Suppressor macrophage treated with lipopolysaccharide for 1 hour (primary cell): ENCODE measurements around the gene SFXN3.

Experiments
- DNase-seq, 3 donors: peaks; one replicate each; pipeline ENCODE4 v3.0.0-alpha.2; 2020 to 2022

SFXN3 gene, protein sequence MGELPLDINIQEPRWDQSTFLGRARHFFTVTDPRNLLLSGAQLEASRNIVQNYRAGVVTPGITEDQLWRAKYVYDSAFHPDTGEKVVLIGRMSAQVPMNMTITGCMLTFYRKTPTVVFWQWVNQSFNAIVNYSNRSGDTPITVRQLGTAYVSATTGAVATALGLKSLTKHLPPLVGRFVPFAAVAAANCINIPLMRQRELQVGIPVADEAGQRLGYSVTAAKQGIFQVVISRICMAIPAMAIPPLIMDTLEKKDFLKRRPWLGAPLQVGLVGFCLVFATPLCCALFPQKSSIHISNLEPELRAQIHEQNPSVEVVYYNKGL

DNA sequence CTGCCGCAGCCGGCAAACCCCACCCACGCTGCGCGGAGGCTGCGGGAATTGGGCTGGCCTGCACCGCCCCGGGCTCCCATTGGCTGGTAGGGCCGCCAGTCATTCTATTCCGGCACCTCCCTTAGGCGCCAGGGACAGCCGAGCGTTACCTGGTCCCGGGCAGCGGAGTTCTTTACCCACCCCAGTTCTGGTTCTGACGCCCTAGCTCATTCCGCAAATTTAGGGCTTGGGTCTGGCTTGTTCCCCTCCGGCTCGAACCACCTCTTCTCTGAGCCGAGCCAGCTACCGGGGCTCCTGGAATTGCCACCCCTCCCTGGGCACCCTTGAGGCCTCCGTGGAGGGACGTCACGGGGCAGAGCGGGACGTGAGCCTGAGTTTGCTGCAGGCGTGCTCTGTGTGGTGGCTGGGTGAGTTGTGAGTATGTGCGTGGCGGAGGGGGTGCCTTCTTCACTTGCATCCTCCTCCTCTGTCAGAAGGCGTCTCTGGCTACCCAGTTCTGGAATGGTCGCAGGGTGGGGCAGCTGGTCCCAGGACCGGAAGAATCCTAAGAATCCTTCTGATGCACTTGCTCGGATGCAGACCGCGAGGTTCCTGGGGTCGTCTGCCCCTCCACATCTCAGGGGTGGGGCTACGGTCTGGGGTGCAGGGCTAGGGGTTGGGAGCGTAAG lies at the start of gene SFXN3, which contains the start of gene PDZD7:
Gene SFXN3, plus strand, starts transcription at position 107 of the 668 bp plus-strand sequence. CDS start 3,461 bp downstream, outside the sequence.
Gene PDZD7, minus strand, starts transcription at position 2 of the 668 bp plus-strand sequence. CDS start 910 bp downstream, outside the sequence.
- peak; percentile 95 to 99 (median 96) for DNase-seq

DNA sequence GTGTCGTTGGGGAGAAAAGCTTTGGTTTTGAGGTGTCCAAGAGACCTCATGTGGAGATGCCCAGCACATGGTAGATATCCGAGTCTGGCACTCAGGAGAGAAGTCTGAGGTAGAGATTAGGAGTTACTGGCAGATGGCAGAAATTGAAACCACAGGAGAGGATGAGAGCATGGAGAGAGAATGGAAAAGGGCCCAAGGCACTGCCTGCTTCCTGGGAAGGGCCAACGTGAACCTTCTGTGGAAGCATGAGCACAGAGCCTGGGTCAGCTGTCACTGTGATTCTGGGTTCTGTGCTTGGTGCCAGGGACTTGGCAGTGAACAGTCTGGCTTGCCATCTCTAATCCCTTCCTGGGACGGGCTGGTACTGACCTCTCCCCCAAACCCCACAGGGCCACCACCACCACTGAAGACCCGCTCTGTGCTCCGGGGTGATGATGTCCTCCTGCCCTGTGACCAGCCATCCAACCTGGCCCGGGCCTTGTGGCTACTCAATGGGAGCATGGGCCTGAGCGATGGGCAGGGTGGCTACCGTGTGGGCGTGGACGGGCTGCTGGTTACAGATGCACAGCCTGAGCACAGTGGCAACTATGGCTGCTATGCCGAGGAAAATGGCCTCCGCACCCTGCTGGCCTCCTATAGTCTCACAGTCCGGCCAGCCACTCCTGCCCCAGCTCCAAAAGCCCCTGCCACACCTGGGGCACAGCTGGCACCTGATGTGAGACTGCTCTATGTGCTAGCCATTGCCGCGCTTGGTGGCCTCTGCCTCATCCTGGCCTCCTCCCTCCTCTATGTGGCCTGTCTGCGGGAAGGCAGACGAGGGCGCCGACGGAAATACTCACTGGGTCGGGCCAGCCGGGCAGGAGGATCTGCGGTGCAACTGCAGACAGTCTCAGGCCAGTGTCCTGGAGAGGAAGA lies 47.9 kb upstream of the SFXN3 start:
- DNase-seq, result no peak

DNA sequence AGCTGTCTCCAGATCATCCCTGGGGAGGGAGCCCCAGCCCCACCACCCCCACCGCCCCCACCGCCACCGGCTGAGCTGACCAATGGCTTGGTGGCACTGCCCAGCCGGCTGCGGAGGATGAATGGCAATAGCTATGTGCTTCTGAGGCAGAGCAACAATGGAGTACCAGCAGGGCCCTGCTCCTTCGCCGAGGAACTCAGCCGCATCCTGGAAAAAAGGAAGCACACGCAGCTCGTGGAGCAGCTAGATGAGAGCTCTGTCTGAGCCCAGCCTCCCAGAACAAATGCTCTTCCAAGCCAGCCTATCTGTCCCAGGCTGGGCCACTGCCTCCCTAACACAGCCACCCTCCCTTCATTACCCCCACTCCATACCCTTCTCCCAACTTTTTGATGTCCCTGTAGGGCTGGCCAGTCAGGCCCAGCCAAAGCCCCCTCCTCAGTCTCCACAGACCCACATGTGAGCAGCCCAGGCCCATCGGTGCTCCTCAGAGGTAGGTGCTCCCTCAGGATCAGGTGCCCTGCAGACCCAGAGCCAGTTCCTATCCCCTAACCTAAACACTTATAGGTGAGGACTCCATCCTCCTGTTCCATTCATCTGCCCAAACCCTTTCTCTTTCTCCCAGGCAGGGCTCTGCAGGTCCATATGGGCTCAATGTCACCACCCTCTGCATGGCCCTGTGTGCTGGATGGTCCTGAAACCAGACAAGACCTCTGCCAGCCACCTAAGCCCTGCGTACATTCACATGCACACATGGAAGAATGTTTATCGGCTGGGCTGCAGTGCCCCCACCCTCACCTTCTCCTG lies 47.0 kb upstream of the SFXN3 start:
- no peak for DNase-seq

DNA sequence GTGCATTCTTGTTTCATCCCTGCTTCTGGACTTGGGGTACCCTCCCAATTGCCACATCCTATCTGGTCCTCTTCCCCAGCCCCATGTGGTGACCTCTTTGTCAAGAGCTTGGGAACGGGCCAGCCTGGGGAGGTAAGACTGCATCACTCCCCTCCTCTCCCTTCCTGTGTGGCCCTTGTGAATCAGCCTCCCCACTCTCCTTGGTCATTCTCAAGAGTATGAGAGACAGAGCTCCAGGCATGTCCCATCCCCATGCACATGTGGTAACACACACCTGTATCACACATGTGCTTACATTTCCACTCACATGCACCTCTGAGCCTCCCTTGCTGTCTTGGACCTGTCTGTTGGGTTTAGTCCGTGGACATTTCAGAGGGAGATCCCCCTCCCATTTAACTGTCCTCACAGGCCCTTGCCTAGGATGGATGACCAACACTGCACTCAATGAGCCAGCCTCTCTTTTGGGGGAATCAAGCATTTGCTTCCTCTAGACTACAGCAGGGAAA lies 46.3 kb upstream of the SFXN3 start:
- no peak for DNase-seq

DNA sequence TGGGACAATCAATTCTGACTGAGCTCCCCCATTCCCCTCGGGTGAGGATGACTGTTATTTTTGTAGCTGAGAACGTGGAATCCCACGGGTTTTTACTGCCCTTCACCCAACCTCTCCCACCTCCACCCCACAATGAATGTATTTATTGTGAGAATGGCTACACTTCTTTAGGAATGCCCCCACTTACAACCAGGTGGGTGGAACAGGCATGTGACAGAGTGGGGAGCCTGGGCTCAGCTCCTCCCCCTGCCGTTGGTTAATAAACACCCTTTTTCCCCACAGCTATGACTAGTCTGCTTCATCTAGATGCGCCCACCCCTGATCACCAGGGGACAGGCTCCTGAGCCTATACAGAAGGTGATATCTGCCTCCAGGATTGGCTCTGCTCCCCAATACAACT lies 45.7 kb upstream of the SFXN3 start:
- peak in 2 of 3 donors; percentile 20 to 22 for DNase-seq

DNA sequence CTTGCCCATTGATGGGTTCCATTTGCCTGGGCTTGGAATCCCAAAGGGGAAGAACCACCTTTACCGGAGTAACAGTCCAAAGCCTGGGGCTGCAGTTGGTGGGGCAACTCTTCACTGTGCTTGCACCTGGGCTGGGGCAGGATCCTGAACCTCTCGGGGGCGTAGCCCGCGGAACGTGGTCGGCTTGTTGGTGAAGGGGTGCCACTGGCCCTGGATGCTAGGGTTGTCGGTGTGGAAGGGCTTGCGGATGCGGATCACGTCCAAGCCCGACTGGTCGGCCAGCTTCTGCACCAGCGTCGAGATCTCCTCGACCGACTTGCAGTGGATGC lies 44.4 kb upstream of the SFXN3 start:
- no peak for DNase-seq

DNA sequence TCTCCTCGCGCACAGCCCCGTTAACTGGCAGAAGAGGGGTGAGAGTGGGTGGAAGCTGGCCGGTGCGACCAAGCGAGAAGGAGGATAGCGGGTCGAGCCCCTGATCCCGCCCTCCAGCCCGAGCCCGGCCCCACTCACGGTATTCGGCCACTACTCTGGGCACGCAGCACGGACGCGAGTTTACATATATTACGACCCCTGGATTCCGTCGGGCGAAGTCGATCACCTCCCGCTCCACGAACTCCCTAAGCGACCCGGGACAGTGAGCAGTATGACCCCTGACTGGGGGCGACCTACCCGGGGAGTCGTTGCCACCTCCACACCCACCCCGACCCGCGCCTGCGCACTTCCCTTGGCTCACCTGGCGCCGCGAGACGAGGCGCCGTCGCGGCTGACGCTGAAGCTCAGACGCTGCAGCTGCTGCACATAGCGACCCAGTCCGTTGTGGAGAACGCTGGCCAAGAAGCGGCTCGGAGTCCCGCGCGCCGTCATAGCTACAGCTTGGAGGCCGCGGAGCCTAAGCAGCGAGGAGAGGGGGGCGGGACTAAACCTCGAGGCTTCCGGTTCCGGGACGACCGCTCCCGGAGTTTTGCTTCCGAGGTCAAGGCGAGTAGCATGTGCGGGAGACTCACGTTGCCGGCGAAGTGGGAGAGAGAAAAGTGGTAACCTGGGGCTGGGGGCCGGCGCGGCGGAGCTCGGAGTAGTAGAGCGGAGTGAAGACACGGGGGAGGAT lies 43.9 kb upstream of the SFXN3 start, which contains the start of the genes MRPL43 and TWNK:
Gene MRPL43, minus strand, starts transcription at position 546 of the 733 bp plus-strand sequence. Its CDS starts 54 bp downstream, at position 492.
Gene TWNK, plus strand, starts transcription at position 592 of the 733 bp plus-strand sequence. CDS start 668 bp downstream, outside the sequence.
- peak; percentile 84 to 92 (median 89) for DNase-seq

DNA sequence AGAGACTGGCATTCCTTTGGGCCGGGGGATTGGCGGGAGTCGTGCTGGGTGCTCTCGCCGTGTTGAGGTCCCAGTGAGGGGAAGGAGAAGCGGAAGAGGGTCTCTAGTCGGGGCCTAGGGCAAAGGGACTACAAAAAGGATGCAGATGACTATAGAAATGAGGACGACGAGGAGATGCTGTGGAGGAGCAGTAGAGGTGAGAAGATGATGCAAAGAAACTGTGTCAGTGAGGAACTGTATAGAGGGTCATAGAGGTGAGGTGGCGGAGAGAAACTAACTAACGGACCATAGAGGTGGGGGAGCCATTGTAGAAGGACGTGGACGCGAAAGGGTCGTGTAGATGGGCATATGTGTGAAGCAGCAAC lies 43.4 kb upstream of the SFXN3 start:
- no peak for DNase-seq

DNA sequence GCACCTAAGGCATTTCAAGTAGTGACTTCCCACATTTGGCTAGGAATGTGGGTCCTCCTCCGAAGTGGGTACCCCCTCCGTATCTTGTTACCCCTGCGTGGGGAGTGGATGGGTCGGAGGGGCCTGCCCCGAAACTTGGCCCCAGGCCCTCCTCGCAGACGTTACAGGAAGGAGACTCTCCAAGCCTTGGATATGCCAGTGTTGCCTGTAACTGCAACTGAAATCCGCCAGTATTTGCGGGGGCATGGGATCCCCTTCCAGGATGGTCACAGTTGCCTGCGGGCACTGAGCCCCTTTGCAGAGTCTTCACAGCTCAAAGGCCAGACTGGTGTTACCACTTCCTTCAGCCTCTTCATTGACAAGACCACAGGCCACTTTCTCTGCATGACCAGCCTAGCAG lies 42.9 kb upstream of the SFXN3 start:
- DNase-seq, result no peak

DNA sequence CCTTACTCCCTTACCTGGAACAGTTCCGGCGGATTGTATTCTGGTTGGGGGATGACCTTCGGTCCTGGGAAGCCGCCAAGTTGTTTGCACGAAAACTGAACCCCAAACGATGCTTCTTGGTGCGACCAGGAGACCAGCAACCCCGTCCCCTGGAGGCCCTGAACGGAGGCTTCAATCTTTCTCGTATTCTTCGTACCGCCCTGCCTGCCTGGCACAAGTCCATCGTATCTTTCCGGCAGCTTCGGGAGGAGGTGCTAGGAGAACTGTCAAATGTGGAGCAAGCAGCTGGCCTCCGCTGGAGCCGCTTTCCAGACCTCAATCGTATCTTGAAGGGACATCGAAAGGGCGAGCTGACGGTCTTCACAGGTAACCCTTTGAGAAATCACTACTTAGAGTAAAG lies 41.9 kb upstream of the SFXN3 start:
- DNase-seq, result no peak

DNA sequence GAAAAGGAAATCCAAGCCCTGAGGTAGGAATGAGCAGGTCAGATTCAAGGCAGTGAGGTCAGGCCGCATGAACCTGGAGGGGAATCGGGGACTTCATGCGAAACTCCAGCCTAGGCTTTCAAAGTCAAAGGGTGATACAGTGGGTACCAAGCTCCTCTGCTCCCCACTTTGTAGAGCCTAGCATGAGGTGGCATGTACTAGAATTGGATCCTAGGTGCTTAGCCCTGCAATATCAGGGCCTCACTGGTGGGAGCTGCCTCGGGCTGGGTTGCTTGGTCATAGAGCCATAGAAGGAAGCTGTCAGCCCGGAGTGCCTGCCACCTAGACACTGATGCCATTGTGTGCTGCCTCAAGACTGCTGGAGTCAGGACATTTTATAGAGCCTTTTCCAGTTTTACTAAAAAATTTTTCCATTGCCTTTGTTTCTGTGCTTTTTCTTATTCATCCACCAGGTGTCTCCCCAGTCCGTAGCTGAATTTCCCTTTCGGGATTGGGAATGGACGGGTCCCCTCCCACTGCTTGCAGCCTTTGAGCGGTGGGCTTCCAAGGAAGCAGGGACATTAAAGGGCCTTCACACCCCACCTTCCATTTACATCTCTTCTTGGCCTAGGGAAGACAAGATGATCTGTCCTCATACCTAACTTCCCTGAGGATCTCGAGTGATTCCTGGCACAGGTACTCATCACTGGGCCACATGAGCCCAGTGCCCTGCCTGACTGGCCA lies 36.9 kb upstream of the SFXN3 start:
- DNase-seq, result peak; percentile 31 to 40 (median 31)

DNA sequence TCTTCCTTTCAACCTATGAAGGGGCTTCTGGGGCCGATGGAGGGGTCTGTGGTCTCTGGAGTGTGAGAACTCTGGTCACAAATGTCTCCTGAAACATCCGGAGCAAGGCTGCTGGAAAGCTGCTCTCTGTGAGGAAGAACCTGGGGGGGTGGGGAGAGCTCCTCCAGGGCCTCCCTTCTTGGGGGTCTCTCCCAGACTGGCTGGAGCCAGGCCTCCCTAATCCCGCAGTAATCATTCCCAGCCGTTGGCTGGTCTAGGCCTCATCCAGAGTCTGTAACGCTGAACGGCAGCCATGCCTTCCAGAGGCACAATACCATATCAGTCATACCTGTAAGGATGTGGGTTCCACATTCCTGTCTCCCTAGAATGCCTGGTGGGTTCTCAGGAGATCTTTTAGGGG lies 35.9 kb upstream of the SFXN3 start:
- no peak for DNase-seq

DNA sequence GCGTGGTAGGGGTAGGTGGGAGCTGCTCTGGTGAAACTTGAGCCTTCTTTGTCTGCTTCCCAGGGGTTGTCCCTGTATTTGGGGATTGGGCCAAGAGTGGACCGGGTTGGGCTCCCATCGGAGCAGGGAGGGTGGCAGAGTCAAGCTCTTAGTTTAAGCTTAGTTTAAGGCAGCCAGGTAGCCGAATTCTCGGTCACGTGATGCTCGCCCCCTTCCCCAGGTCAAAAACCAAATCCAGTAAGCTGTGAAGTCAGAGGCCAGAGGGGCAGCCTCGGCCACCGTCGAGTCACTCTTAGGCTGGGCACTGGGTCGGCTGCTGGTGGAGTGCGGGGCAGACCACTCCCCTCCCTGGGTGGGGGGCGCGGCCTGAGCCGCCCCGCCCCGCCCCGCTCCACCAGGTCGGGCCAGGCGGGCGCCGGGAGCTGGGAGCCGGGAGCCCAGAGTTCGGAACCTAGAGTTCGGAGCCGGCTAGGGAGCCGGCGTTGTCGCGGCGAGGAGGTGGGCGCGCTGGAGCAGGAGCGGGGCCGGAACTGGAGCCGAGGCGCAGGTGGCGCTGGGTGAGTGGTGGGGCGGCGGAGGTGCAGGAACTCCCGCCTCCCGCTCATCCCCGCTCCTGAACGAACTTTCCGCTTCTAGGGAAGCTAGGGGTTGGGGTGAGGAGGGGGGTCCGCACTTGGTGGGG lies 34.2 kb upstream of the SFXN3 start:
- DNase-seq, result peak in 2 of 3 donors; percentile 20 to 51

DNA sequence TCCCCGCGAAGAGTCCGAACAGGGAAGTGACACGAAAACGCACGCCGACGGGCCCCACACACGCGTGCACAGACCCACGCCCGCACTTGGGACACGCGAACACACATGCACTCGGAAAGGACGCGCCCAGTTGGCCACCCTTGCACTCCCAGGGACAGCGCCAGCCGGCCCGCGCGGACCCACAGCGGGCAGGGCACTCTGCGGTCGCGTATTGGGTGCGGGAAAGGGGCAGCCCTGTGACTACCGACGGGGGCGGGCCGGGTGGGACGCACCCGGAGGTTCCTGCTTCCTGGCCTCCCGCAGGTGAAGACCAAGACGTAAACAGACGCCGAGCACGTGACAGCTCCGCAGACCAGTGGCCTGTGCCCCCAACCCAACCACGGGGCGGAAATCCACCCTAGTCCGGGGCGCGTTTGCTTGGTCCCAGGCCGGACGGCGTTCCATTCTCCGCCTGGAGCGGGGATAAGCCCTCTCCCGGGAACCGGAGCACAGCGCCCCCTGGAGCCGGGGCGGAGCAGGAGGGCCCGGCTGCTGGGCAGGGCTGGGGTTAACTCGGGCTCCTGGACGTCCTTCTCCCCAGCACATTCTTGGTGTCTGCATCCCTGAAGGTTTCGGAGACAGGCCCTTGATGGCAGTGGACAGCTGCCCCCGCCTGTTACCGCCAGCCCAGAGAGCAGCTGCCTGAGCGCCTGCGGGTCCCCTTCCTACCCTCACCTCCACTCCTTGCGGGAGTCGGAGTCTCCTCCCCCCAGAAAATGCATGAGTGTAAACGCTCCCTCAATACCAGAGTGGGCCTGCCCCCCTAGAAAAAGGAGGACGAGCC lies 33.5 kb upstream of the SFXN3 start:
- peak; percentile 80 to 95 (median 88) for DNase-seq

DNA sequence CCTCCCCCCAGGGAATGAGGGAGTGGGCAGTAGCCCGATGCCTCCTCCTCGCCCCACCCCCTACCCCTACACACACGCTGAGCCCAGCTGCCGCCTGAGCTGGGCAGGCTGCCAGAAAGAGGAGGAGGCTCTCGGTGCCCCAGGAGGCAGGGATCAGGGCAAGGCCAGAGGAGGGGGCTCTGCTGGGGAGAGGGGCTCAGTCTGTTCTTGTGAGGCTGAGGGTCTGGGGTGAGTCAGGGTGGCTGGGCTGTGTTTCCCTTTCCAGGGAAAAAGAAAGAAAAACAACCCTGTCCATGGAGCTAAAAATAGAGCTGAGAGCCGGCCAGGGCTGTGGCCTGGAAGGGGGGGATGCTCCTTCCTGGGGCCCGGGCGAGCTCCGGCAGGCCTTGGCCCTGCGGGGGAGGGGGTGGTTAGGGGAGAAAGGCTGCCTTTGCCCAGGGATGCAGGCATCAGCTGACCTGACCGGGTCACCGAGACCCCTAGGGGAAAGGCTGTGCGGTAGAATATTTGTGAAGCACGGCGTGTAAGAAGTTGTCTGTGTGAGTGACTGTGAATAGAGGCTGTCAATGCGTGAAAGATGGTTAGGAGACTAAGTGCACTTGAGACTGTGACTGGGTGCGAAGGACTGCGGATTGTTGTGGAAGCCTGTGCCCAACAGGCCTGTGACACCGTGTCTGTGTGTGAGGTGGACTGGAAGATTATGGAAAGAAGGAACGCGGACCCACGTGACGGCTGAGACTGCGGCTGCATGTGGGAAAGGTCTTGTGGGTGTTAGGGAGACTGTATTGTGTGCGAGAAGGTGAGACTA lies 32.6 kb upstream of the SFXN3 start:
- peak; percentile 59 to 81 (median 64) for DNase-seq

DNA sequence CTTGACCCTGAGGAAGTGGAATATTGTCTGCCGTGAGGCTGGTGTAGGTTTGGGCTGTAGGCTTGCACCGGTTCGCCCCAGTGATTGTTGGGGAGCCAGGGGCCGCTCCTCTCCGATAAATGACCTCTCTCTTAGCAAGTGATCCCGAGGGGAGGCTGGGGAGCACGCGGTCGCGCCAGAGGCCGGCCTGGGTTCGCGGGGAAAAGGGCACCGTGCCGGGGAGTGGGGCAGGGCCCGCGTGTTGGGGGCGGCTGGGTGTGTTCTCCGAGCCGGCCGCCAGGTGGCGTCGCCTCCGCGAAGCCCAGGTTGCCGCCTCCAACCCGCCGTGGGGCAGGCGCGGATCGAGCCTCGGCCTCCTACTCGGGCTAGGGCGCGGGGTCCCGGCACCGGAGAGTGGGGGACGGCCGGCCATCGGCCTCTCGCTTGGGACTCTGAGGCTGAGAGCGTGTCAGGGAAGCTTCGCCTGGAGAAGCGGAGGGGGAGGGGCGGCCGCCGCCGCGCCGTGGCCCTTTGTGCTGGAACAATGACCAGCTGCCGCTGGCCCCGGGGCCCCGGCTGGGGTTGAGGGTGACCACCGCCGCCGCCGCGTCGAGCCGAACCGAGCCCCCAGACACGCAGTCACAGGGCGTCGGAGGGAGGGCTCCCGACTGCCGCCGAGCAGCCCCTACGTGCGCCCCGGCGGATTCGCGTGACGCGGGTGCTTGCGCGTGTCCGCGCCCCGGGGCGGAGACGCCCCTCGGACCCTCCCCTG lies 31.9 kb upstream of the SFXN3 start:
- DNase-seq, result peak; percentile 76 to 92 (median 83)

DNA sequence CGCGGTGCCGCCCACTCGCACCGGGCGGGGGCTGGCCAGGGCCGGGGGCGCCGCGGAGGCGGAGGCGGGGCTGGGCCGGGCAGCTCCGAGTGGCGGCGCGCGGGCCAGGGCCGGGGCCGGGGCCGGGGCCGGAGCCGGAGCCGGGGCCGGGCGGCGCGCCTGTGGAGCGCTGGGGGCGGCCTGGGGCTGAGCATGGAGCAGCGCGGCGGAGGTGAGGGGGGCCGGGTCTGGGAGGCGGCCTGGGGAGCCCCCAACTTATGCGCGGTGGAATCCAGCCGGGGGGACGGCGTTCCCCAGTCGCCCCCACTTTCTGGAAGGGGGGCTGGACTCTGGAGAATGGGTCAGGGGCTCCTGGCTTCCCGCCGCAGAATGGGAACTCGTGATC lies 31.3 kb upstream of the SFXN3 start, which contains the start of gene LZTS2:
Gene LZTS2, plus strand, starts transcription at position 67 of the 385 bp plus-strand sequence. CDS start 2,731 bp downstream, outside the sequence.
- no peak for DNase-seq
